ENCODE data around the gene TPRG1.

The TPRG1 gene

GRCh38 chr3:189355115-189355480 is 183.3 kb downstream of the TPRG1 start:
- TF ChIP-seq, protein P1, sequence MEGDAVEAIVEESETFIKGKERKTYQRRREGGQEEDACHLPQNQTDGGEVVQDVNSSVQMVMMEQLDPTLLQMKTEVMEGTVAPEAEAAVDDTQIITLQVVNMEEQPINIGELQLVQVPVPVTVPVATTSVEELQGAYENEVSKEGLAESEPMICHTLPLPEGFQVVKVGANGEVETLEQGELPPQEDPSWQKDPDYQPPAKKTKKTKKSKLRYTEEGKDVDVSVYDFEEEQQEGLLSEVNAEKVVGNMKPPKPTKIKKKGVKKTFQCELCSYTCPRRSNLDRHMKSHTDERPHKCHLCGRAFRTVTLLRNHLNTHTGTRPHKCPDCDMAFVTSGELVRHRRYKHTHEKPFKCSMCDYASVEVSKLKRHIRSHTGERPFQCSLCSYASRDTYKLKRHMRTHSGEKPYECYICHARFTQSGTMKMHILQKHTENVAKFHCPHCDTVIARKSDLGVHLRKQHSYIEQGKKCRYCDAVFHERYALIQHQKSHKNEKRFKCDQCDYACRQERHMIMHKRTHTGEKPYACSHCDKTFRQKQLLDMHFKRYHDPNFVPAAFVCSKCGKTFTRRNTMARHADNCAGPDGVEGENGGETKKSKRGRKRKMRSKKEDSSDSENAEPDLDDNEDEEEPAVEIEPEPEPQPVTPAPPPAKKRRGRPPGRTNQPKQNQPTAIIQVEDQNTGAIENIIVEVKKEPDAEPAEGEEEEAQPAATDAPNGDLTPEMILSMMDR (IDR thresholded peaks at IDR 0.05; ENCODE audit: control insufficient read depth, insufficient read depth, low read depth, low read length, missing control alignments) = no peak
- no peak overlapping the region for H3K4me3 ChIP-seq (ENCODE audit: control insufficient read depth, low read depth, low read length)
- DNase-seq (ENCODE audit: low read depth) = no peak

DNA sequence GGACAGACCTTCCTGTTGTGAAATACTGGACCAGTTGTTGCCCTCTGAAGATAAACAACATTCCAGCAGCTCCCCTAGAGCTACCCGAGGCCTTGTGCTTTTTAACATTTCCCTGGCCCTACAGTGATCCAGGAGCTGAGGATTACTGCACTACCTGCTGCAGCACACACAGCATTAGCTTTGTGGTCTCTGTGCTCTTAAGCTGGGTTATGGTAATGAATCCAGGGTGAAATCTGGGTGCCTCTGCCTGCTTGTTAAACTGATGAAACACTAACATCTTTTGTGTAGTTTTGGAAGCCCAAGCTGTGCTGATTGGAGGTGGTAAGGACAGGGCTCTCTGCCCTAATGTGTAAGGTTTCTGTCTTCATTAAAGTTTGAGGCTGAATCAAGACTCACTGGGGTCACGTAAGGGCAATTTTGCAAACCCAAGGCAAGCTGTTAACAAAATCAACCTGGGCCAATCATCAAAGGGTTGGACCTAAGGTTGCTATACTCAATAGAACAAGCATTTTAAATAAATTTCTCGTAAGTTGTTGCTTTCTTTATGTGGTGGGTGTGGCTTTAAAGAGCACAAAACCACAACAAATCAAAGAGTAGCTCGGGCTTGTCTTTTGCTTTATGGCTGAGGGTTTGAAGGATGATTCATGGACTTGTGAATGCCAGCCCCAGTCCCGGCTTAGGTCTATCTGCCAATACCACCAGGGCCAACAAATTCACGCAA is 183.9 kb downstream of the TPRG1 start:
- TF ChIP-seq, protein P1 (IDR thresholded peaks at IDR 0.05; ENCODE audit: control insufficient read depth, insufficient read depth, low read depth, low read length, missing control alignments) = no peak
- no peak overlapping the region for H3K4me3 ChIP-seq (ENCODE audit: control insufficient read depth, low read depth, low read length)
- peak; percentile 84 for DNase-seq (ENCODE audit: low read depth)

GRCh38 chr3:189360291-189360690 is 188.5 kb downstream of the TPRG1 start:
- TF ChIP-seq, protein P1 (IDR thresholded peaks at IDR 0.05; ENCODE audit: control insufficient read depth, insufficient read depth, low read depth, low read length, missing control alignments) = no peak
- no peak for DNase-seq (ENCODE audit: low read depth)
- no peak overlapping the region for H3K4me3 ChIP-seq (ENCODE audit: control insufficient read depth, low read depth, low read length)

- TF ChIP-seq, protein P1 (IDR thresholded peaks at IDR 0.05; ENCODE audit: control insufficient read depth, insufficient read depth, low read depth, low read length, missing control alignments) = no peak
- DNase-seq (ENCODE audit: low read depth) = no peak
These were observed 189.5 kb downstream of the TPRG1 start for GRCh38 chr3:189361103-189361835.

DNA sequence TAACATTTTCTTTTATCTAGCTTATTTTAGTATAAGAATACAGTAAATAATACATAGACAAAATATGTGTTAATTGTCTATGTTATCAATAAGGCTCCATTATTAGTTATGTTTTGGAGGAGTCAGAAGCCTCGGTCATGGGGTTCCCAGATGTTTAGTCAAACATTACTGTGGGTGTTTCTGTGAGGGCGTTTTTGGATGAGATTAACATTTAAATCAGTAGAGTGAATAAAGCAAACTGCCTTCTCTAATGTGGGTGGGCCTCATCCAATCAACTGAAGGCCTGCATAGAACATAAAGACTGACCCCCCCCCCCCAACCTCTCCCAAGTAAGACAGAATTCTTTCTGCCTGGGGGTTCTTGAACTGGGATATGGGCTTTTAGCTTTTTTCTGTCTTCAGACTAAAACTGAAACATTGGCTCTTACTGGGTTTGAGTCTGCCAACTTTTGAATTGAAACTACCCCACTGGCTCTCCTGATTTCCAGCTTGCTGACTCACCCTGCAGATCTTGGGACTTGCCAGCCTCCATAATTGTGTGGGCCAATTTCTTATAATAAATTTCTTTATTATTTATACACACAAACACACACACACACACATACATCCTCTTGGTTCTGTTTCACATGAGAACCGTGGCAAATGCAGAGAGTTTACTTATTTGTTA is 192.0 kb downstream of the TPRG1 start:
- DNase-seq (ENCODE audit: low read depth) = no peak
- TF ChIP-seq, protein P1 (IDR thresholded peaks at IDR 0.05; ENCODE audit: control insufficient read depth, insufficient read depth, low read depth, low read length, missing control alignments) = no peak
- H3K4me3 ChIP-seq (ENCODE audit: control insufficient read depth, low read depth, low read length) = no peak overlapping the region

More at GRCh38 chr3:189361103-189361835, 189.5 kb downstream of the TPRG1 start:
- H3K4me3 ChIP-seq (ENCODE audit: control insufficient read depth, low read depth, low read length) = no peak overlapping the region

GRCh38 chr3:189365609-189366564 is 194.1 kb downstream of the TPRG1 start:
- H3K4me3 ChIP-seq (ENCODE audit: control insufficient read depth, low read depth, low read length) = no peak overlapping the region
- TF ChIP-seq, protein P1 (IDR thresholded peaks at IDR 0.05; ENCODE audit: control insufficient read depth, insufficient read depth, low read depth, low read length, missing control alignments) = peak; percentile 44
- no peak for DNase-seq (ENCODE audit: low read depth)
